Smooth muscle cell (in vitro differentiated cells): ENCODE results near the gene RAB13. TPM values are rescaled to one million over a fixed set of nuclear protein-coding genes. Genes with fewer than 3 reads are reported as not detected.
"Not testable (repeated sequence)": the region's sequence is repeated elsewhere in the genome, so short reads cannot be mapped to it uniquely, and the experiment has no call there.

Experiments used
- DNase-seq: peaks from one replicate; lab custom pipeline; 2025; ENCODE audit not compliant: unreplicated experiment; lab: John Stamatoyannopoulos, UW
- H2AFZ ChIP-seq: fragments of 200-600 bp; sonication (generic); 2 replicates; pipeline ENCODE4 v1.6.0; 2016; ENCODE audit warnings: antibody characterized with exemption, low read depth, mild to moderate bottlenecking
- H3F3A ChIP-seq: fragments of 200-600 bp; sonication (generic); 2 replicates; pipeline ENCODE4 v1.6.0; 2017; ENCODE audit warnings: antibody characterized with exemption, low read depth
- H3K27ac ChIP-seq: fragments of 200-600 bp; sonication (generic); 2 replicates; pipeline ENCODE4 v1.5.1; 2016; ENCODE audit warnings: low read depth, mild to moderate bottlenecking
- H3K27me3 ChIP-seq: fragments of 200-600 bp; sonication (generic); 2 replicates; pipeline ENCODE4 v1.6.1; 2016; ENCODE audit warnings: low read depth, mild to moderate bottlenecking
- H3K36me3 ChIP-seq: fragments of 200-600 bp; sonication (generic); 2 replicates; pipeline ENCODE4 v1.5.1; 2016; ENCODE audit warnings: low read depth
- H3K4me1 ChIP-seq: fragments of 200-600 bp; sonication (generic); 2 replicates; pipeline ENCODE4 v1.5.1; 2016; ENCODE audit warnings: low read depth
- H3K4me2 ChIP-seq: fragments of 200-600 bp; sonication (generic); 2 replicates; pipeline ENCODE4 v1.6.0; 2016; ENCODE audit warnings: mild to moderate bottlenecking
- H3K4me3 ChIP-seq: fragments of 200-600 bp; sonication (generic); 2 replicates; pipeline ENCODE4 v1.5.1; 2016; ENCODE audit warnings: mild to moderate bottlenecking
- H3K79me2 ChIP-seq: fragments of 200-600 bp; sonication (generic); 2 replicates; pipeline ENCODE4 v1.6.0; 2016; ENCODE audit warnings: low read depth, mild to moderate bottlenecking
- H3K9ac ChIP-seq: fragments of 200-600 bp; sonication (generic); 2 replicates; pipeline ENCODE4 v1.6.0; 2016; ENCODE audit warnings: low read depth
- H3K9me3 ChIP-seq: fragments of 200-600 bp; sonication (generic); replicated peaks from 2 replicates; pipeline ENCODE4 v1.5.1; 2016; ENCODE audit warnings: low read depth
- H4K20me1 ChIP-seq: fragments of 200-600 bp; sonication (generic); 2 replicates; pipeline ENCODE4 v1.6.0; 2016; ENCODE audit warnings: low read depth
- CTCF ChIP-seq: fragments of 200-600 bp; sonication (generic); IDR thresholded peaks from 2 replicates; pipeline ENCODE4 v1.5.1; 2017; ENCODE audit warnings: borderline replicate concordance, mild to moderate bottlenecking, antibody characterized with exemption; ENCODE audit not compliant: insufficient read depth, poor library complexity, severe bottlenecking
- WGBS: methylation state at CpG from one replicate; pipeline ENCODE4 v1.1.7; 2016; ENCODE audit warnings: low lambda C conversion rate; 5-methylcytosine and 5-hydroxymethylcytosine counted together
- polyA plus RNA-seq: library from polyadenylated mRNA; unstranded; fragments of >200 nt; fragmentation: Nextera tagmentation; extraction: Ambion mirVana; gene quantifications from 2 replicates; pipeline ENCODE4 v1.2.1, GENCODE V29; 2016
- total RNA-seq: library from RNA; depleted of rRNA; stranded (reverse); fragments of >200 nt; gene quantifications from 2 replicates; pipeline ENCODE4 v1.2.3, GENCODE V29; 2014

RAB13 gene
- total and polyA plus RNA-seq, 2 experiments from 2014 or later, result 48.3 to 131 TPM

- Histone ChIP-seq H3K79me2 (no peaks in the 10 kb centered on the region), H3K9ac (no peak overlapping the region), H3K27me3 (no peaks in the 10 kb centered on the region), H3F3A (no peaks in the 10 kb centered on the region), H2AFZ (no peak overlapping the region), H3K36me3 (no peaks in the 10 kb centered on the region), H3K4me2 (no peak overlapping the region), H4K20me1 (no peaks in the 10 kb centered on the region), H3K4me1 (no peaks in the 10 kb centered on the region), H3K27ac (no peak overlapping the region), H3K4me3 (no peak overlapping the region), H3K9me3 (no peaks in the 10 kb centered on the region)
- WGBS, result 60% methylated on average over 3 of the region's 3 CpGs
- DNase-seq, result no peak
- no peak for TF ChIP-seq CTCF
These were observed 28.2 kb upstream of the RAB13 start for GRCh38 chr1:154014154-154014907.

GRCh38 chr1:154012543-154012942 lies 26.4 kb upstream of the RAB13 start:
- WGBS, result 96% methylated on average over 14 of the region's 14 CpGs
- H3K4me3 ChIP-seq, H2AFZ ChIP-seq, H3F3A ChIP-seq, H4K20me1 ChIP-seq, DNase-seq, H3K27ac ChIP-seq, H3K4me1 ChIP-seq, H3K9ac ChIP-seq, H3K79me2 ChIP-seq, H3K36me3 ChIP-seq, H3K4me2 ChIP-seq, H3K27me3 ChIP-seq, H3K9me3 ChIP-seq: not testable (repeated sequence)

GRCh38 chr1:154012129-154012528 lies 26.0 kb upstream of the RAB13 start:
- H3K4me3 ChIP-seq, result no peak overlapping the region
- H3K9me3 ChIP-seq, result no peaks in the 10 kb centered on the region

GRCh38 chr1:154006136-154006535 lies 20.0 kb upstream of the RAB13 start:
- WGBS, result 97% methylated on average over 3 of the region's 3 CpGs
- no peak for TF ChIP-seq CTCF
- no peaks in the 10 kb centered on the region for H4K20me1 ChIP-seq
- H3K79me2 ChIP-seq, result no peaks in the 10 kb centered on the region
- H3K27me3 ChIP-seq, result no peaks in the 10 kb centered on the region
- no peaks in the 10 kb centered on the region for H3K4me1 ChIP-seq
- no peak overlapping the region for H3K4me2 ChIP-seq
- no peaks in the 10 kb centered on the region for H3F3A ChIP-seq
- no peak overlapping the region for H3K27ac ChIP-seq
- no peaks in the 10 kb centered on the region for H3K9me3 ChIP-seq
- H3K4me3 ChIP-seq, result no peak overlapping the region
- H2AFZ ChIP-seq, result no peak overlapping the region
- no peak overlapping the region for H3K9ac ChIP-seq
- DNase-seq, result no peak
- no peaks in the 10 kb centered on the region for H3K36me3 ChIP-seq

More at GRCh38 chr1:154012129-154012528, 26.0 kb upstream of the RAB13 start:
- H3K36me3 ChIP-seq, result no peaks in the 10 kb centered on the region
- H3K9ac ChIP-seq, result no peak overlapping the region
- H3K27me3 ChIP-seq, result no peaks in the 10 kb centered on the region
- H2AFZ ChIP-seq, result no peak overlapping the region
- DNase-seq, result no peak
- 78% methylated on average over 1 of the region's 1 CpG for WGBS
- no peak overlapping the region for H3K27ac ChIP-seq
- no peaks in the 10 kb centered on the region for H4K20me1 ChIP-seq
- no peaks in the 10 kb centered on the region for H3K4me1 ChIP-seq
- H3K4me2 ChIP-seq, result no peak overlapping the region
- no peak for TF ChIP-seq CTCF
- H3K79me2 ChIP-seq, result no peaks in the 10 kb centered on the region
- no peaks in the 10 kb centered on the region for H3F3A ChIP-seq
